BJ (cell line): Measurements from ENCODE around the gene PSEN1. TPM values are rescaled to one million over a fixed set of nuclear protein-coding genes. Genes with fewer than 3 reads are reported as not detected.

Experiments used
- CTCF ChIA-PET: fragments of 350-600 bp; formaldehyde crosslinking; extraction: SDS; loops from one replicate; lab custom pipeline; 2021; ENCODE audit warnings: antibody characterized with exemption, inconsistent platforms; lab: Yijun Ruan, JAX
- POLR2A ChIA-PET: fragments of 300-600 bp; sonication (Branson Sonifier 250); formaldehyde crosslinking; extraction: SDS; loops from one replicate; lab custom pipeline; 2021; ENCODE audit warnings: antibody characterized with exemption; lab: Charles Lee
- DNase-seq: peaks from one replicate; pipeline ENCODE4 v3.0.0-alpha.2; 2011; ENCODE audit warnings: low read depth
- H3K27me3 ChIP-seq: 2 replicates; pipeline ENCODE4 v1.6.0; 2011; ENCODE audit warnings: low read length; ENCODE audit not compliant: control insufficient read depth, insufficient read depth
- H3K36me3 ChIP-seq: 2 replicates; pipeline ENCODE4 v1.5.1; 2011; ENCODE audit warnings: low read length; ENCODE audit not compliant: control insufficient read depth, insufficient read depth
- H3K4me3 ChIP-seq: 2 replicates; pipeline ENCODE4 v1.5.1; 2011; ENCODE audit warnings: low read depth, mild to moderate bottlenecking, control low read depth, low read length
- CTCF ChIP-seq: IDR thresholded peaks from 2 replicates; pipeline ENCODE4 v1.5.1; 2011; ENCODE audit warnings: low read depth, mild to moderate bottlenecking, control low read depth, inconsistent platforms, low read length, moderate library complexity; ENCODE audit not compliant: insufficient read depth
- polyA plus RNA-seq: library from polyadenylated mRNA; depleted of rRNA; stranded (reverse); fragments of >200 nt; gene quantifications from 2 replicates; pipeline ENCODE4 v1.2.3, GENCODE V29; 2011

The PSEN1 gene
- polyA plus RNA-seq, 1 experiment, result 15.8 TPM

GRCh38 chr14:73255693-73256225 lies 119.5 kb downstream of the PSEN1 start:
- DNase-seq, result no peak
- Histone ChIP-seq H3K36me3 (no peaks in the 10 kb centered on the region), H3K4me3 (no peak overlapping the region), H3K27me3 (no peaks in the 10 kb centered on the region)
- no peak for TF ChIP-seq CTCF
- ChIA-PET CTCF (interaction anchor here (1.1 kb wide), 1 partner anchor 11 kb away, joined by 3 read pairs; no protein-coding TSS in a partner anchor), POLR2A (no interaction called here)

GRCh38 chr14:73258076-73258475 lies 121.8 kb downstream of the PSEN1 start:
- H3K36me3 ChIP-seq, result no peaks in the 10 kb centered on the region
- ChIA-PET CTCF (no interaction called here), POLR2A (no interaction called here)
- H3K4me3 ChIP-seq, result no peak overlapping the region
- no peak for DNase-seq
- no peaks in the 10 kb centered on the region for H3K27me3 ChIP-seq
- no peak for TF ChIP-seq CTCF

- POLR2A ChIA-PET, result no interaction called here
- DNase-seq, result no peak
- CTCF ChIA-PET, result no interaction called here
- H3K4me3 ChIP-seq, result no peak overlapping the region
- no peaks in the 10 kb centered on the region for H3K27me3 ChIP-seq
- no peaks in the 10 kb centered on the region for H3K36me3 ChIP-seq
- no peak for TF ChIP-seq CTCF
Measured at GRCh38 chr14:73258845-73259611, 122.7 kb downstream of the PSEN1 start.

GRCh38 chr14:73259837-73260236 lies 123.5 kb downstream of the PSEN1 start:
- no peak for DNase-seq
- CTCF ChIA-PET, result no interaction called here
- POLR2A ChIA-PET, result no interaction called here
- Histone ChIP-seq H3K4me3 (no peak overlapping the region), H3K36me3 (no peaks in the 10 kb centered on the region), H3K27me3 (no peaks in the 10 kb centered on the region)
- TF ChIP-seq CTCF, result no peak

- H3K4me3 ChIP-seq, result no peak overlapping the region
- no peaks in the 10 kb centered on the region for H3K36me3 ChIP-seq
- ChIA-PET CTCF (no interaction called here), POLR2A (interaction anchor here (0.7 kb wide), 1 partner anchor 353 kb away, joined by 16 read pairs; no protein-coding TSS in a partner anchor)
- no peak for TF ChIP-seq CTCF
- no peak for DNase-seq
- no peaks in the 10 kb centered on the region for H3K27me3 ChIP-seq
Measured at GRCh38 chr14:73260574-73260973, 124.3 kb downstream of the PSEN1 start.
